Activated CD8-positive, alpha-beta memory T cell treated with anti-CD3 and anti-CD28 coated beads for 24 hours (primary cell): ENCODE results near the gene ACAA2.
"Not testable (repeated sequence)": the region's sequence is repeated elsewhere in the genome, so short reads cannot be mapped to it uniquely, and the experiment has no call there.

ENCODE experiments used
- DNase-seq: peaks from one replicate; pipeline ENCODE4 v3.0.0-alpha.2; 2020

The ACAA2 gene

GRCh38 chr18:49808553-49809191 is 4.7 kb downstream of the ACAA2 start:
- not testable (repeated sequence) for DNase-seq

GRCh38 chr18:49804096-49804495 is 9.2 kb downstream of the ACAA2 start:
- DNase-seq = no peak

- DNase-seq = no peak
Measured at GRCh38 chr18:49802623-49803022, 10.7 kb downstream of the ACAA2 start.

- not testable (repeated sequence) for DNase-seq
Measured at GRCh38 chr18:49800491-49800890, 12.8 kb downstream of the ACAA2 start.

GRCh38 chr18:49799806-49800205 is 13.5 kb downstream of the ACAA2 start:
- not testable (repeated sequence) for DNase-seq

GRCh38 chr18:49798001-49798400 is 15.3 kb downstream of the ACAA2 start:
- no peak for DNase-seq

GRCh38 chr18:49795612-49796552 is 17.5 kb downstream of the ACAA2 start:
- no peak for DNase-seq

GRCh38 chr18:49794743-49795142 is 18.6 kb downstream of the ACAA2 start:
- DNase-seq = no peak

- DNase-seq = not testable (repeated sequence)
Measured at GRCh38 chr18:49789560-49790134, 23.7 kb downstream of the ACAA2 start.

- DNase-seq = no peak
Measured at GRCh38 chr18:49788327-49788898, 24.9 kb downstream of the ACAA2 start.

- no peak for DNase-seq
Measured at GRCh38 chr18:49786019-49786720, 27.2 kb downstream of the ACAA2 start.

GRCh38 chr18:49784427-49785185 is 28.7 kb downstream of the ACAA2 start:
- no peak for DNase-seq

GRCh38 chr18:49783631-49784030 is 29.7 kb downstream of the ACAA2 start:
- not testable (repeated sequence) for DNase-seq

- DNase-seq = no peak
Measured at GRCh38 chr18:49778826-49779465, 34.4 kb downstream of the ACAA2 start.

- no peak for DNase-seq
Measured at GRCh38 chr18:49769047-49769728, 44.1 kb downstream of the ACAA2 start.

GRCh38 chr18:49768051-49768391 is 45.3 kb downstream of the ACAA2 start:
- DNase-seq = no peak

GRCh38 chr18:49767111-49768050 is 46.0 kb downstream of the ACAA2 start:
- no peak for DNase-seq

- no peak for DNase-seq
Measured at GRCh38 chr18:49766646-49767045, 46.7 kb downstream of the ACAA2 start.

GRCh38 chr18:49764032-49764431 is 49.3 kb downstream of the ACAA2 start:
- no peak for DNase-seq

GRCh38 chr18:49763590-49763989 is 49.7 kb downstream of the ACAA2 start:
- DNase-seq = no peak
